Measurements from ENCODE around the gene MCTP1.

DNA sequence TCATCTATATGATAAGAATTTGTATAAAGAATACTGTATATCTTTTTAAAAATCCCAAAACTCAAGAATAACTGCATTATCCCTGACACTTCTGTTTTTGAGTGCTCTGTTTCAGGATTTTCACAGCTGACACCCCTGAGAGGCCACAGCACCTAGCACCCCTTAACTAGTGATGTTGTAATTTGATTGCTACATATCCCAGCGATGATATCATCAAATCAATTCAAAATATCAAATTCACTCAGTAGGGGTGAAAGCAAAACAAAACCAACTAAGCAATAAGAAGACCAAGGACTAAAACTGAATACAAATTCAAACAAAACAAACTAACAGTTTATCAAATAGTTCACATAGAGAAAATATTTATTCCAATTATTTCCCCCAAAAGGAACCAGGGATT lies 184.3 kb downstream of the MCTP1 start:
- TF ChIP-seq ZNF384 (IDR thresholded peaks at IDR 0.05): no peak
- TF ChIP-seq ELF4 (IDR thresholded peaks at IDR 0.05): no peak
- TF ChIP-seq FOXM1 (IDR thresholded peaks at IDR 0.05; ENCODE audit: borderline replicate concordance): no peak
- TF ChIP-seq L3MBTL2 (conservative IDR thresholded peaks at IDR 0.05): no peak
- TF ChIP-seq BHLHE40 (IDR thresholded peaks at IDR 0.05; ENCODE audit: borderline replicate concordance): no peak
- no peak for TF ChIP-seq FOXK2 (IDR thresholded peaks at IDR 0.05)
- TF ChIP-seq CTBP1 (IDR thresholded peaks at IDR 0.05; ENCODE audit: borderline replicate concordance): no peak
- TF ChIP-seq FOXA1 (IDR thresholded peaks at IDR 0.05): no peak
- no peak for TF ChIP-seq TARDBP (IDR thresholded peaks at IDR 0.05)
- TF ChIP-seq SUZ12 (IDR thresholded peaks at IDR 0.05): no peak
- TF ChIP-seq NFRKB (IDR thresholded peaks at IDR 0.05): no peak
